HepG2 (cell line): ENCODE data around the gene NUDT1. TPM values are rescaled to one million over a fixed set of nuclear protein-coding genes. Genes with fewer than 3 reads are reported as not detected.

Experiments
- ATAC-seq: fragments of 200-7000 bp; cut with Tn5 transposase; 3 replicates; pipeline ENCODE4 v1.9.1; 2020; ENCODE audit warnings: mild to moderate bottlenecking, moderate library complexity
- BruUV-seq: library from RNA; stranded (reverse); fragments of 400-500 nt; replicated peaks from 2 replicates; lab custom pipeline; 2021; lab: Mats Ljungman, UMichigan
- CTCF ChIA-PET: fragments of 300-600 bp; formaldehyde crosslinking; extraction: SDS; loops from one replicate; lab custom pipeline; 2021; ENCODE audit warnings: low total read pairs, inconsistent platforms, low intra/inter-chr PET ratio; lab: Yijun Ruan, JAX
- POLR2A ChIA-PET: fragments of 350-600 bp; sonication (Branson Sonifier 250); formaldehyde crosslinking; loops from one replicate; lab custom pipeline; 2020; ENCODE audit warnings: antibody characterized with exemption, inconsistent platforms; lab: Yijun Ruan, JAX
- DNase-seq: peaks from one replicate; pipeline ENCODE4 v3.0.0-alpha.2; 2015; ENCODE audit warnings: low spot score
- FAIRE-seq: peaks from 3 replicates; lab custom pipeline; 2011; peaks lifted over from hg19 to GRCh38; lab: Jason Lieb, UNC
- H2AFZ ChIP-seq: one replicate; pipeline ENCODE4 v1.6.1; 2011; ENCODE audit warnings: low read length, inconsistent platforms
- H3K27ac ChIP-seq: fragments of 300-600 bp; 3 replicates; pipeline ENCODE4 v1.8.0; 2011; ENCODE audit warnings: mixed run types, mild to moderate bottlenecking, mixed read lengths, low read length, inconsistent platforms; ENCODE audit not compliant: insufficient read depth; ENCODE audit errors: extremely low read length
- H3K27me3 ChIP-seq, 2 experiments: fragments of 200-600 bp in 1 of 2; 2 replicates in 1 of 2; 3 replicates in 1 of 2; pipeline versions ENCODE4 v1.6.0 to v1.8.0; 2011; ENCODE audit warnings: low read length in 2 of 2, mild to moderate bottlenecking in 2 of 2, moderate library complexity in 2 of 2, inconsistent platforms in 1 of 2; ENCODE audit not compliant: insufficient read depth in 2 of 2, control insufficient read depth in 1 of 2
- H3K36me3 ChIP-seq, 2 experiments: fragments of 200-600 bp in 1 of 2; replicated peaks in 1 of 2; 2 replicates in 1 of 2; 3 replicates in 1 of 2; pipeline versions ENCODE4 v1.5.1 to v1.8.0; 2011; ENCODE audit warnings: low read length in 2 of 2, inconsistent platforms in 1 of 2; ENCODE audit not compliant: insufficient read depth in 2 of 2, control insufficient read depth in 1 of 2
- H3K4me1 ChIP-seq: 2 replicates; pipeline ENCODE4 v1.5.1; 2012; ENCODE audit warnings: low read length, inconsistent platforms; ENCODE audit not compliant: insufficient read depth
- H3K4me2 ChIP-seq: 2 replicates; pipeline ENCODE4 v1.6.0; 2011; ENCODE audit warnings: low read depth, low read length, inconsistent platforms
- H3K4me3 ChIP-seq, 3 experiments: fragments of 200-600 bp in 1 of 3; sonication (generic), shearing (Covaris generic) in 1 of 3; replicated peaks in 1 of 3; 2 replicates each; pipeline ENCODE4 v1.5.1; 2011 to 2016; ENCODE audit warnings: low read length in 3 of 3, inconsistent platforms in 2 of 3, low read depth in 2 of 3, mild to moderate bottlenecking in 2 of 3, control low read depth in 1 of 3, mixed read lengths in 1 of 3; ENCODE audit not compliant: insufficient read depth in 1 of 3
- H3K79me2 ChIP-seq: one replicate; pipeline ENCODE4 v1.6.1; 2011; ENCODE audit warnings: low read length, inconsistent platforms; ENCODE audit not compliant: insufficient read depth
- H3K9ac ChIP-seq: 2 replicates; pipeline ENCODE4 v1.6.0; 2011; ENCODE audit warnings: mild to moderate bottlenecking, low read depth, low read length, inconsistent platforms; ENCODE audit not compliant: insufficient read depth
- H3K9me3 ChIP-seq: 2 replicates; pipeline ENCODE4 v1.5.1; 2012; ENCODE audit warnings: mild to moderate bottlenecking, low read length
- H4K20me1 ChIP-seq: 2 replicates; pipeline ENCODE4 v1.6.0; 2011; ENCODE audit warnings: inconsistent platforms, mild to moderate bottlenecking, low read length, moderate library complexity; ENCODE audit not compliant: insufficient read depth
- CREB1 ChIP-seq, 2 experiments: fragments of 450-650 bp in 1 of 2; IDR thresholded peaks; 2 replicates each; pipeline ENCODE4 v1.6.1; 2016 to 2017; ENCODE audit warnings: control low read depth in 1 of 2, mild to moderate bottlenecking in 1 of 2, missing compliant biosample characterization in 1 of 2, missing genetic modification characterization in 1 of 2
- KLF13 ChIP-seq: sonication (generic); formaldehyde crosslinking; IDR thresholded peaks from 2 replicates; pipeline ENCODE4 v1.4.0; 2020; ENCODE audit warnings: mild to moderate bottlenecking, missing genetic modification reagents
- TBX2 ChIP-seq: sonication (generic); formaldehyde crosslinking; IDR thresholded peaks from 2 replicates; pipeline ENCODE4 v1.5.0; 2020; ENCODE audit warnings: missing genetic modification reagents, mild to moderate bottlenecking, borderline replicate concordance
- ZNF446 ChIP-seq: sonication (generic); formaldehyde crosslinking; IDR thresholded peaks from 2 replicates; pipeline ENCODE4 v1.5.0; 2020; ENCODE audit warnings: mild to moderate bottlenecking, missing genetic modification reagents
- ZNF607 ChIP-seq: sonication (generic); formaldehyde crosslinking; IDR thresholded peaks from 2 replicates; pipeline ENCODE4 v1.5.1; 2020; ENCODE audit warnings: missing genetic modification reagents, mild to moderate bottlenecking, borderline replicate concordance
- ZNF839 ChIP-seq: sonication (generic); formaldehyde crosslinking; IDR thresholded peaks from 2 replicates; pipeline ENCODE4 v1.4.0; 2020; ENCODE audit warnings: missing genetic modification reagents, mild to moderate bottlenecking, borderline replicate concordance
- ZNF878 ChIP-seq: sonication (generic); formaldehyde crosslinking; IDR thresholded peaks from 2 replicates; pipeline ENCODE4 v1.8.1; 2023; ENCODE audit warnings: mild to moderate bottlenecking, missing genetic modification reagents, moderate library complexity
- ZNF879 ChIP-seq: sonication (generic); formaldehyde crosslinking; IDR thresholded peaks from 2 replicates; pipeline ENCODE4 v1.8.1; 2023; ENCODE audit warnings: missing genetic modification reagents
- WGBS: methylation state at CpG from one replicate; pipeline ENCODE4 v1.1.6; 2017; ENCODE audit warnings: low lambda C conversion rate; 5-methylcytosine and 5-hydroxymethylcytosine counted together
- in situ Hi-C: cut with HindIII; loops from 2 replicates; pipeline ENCODE4 v1.10.0; 2017; ENCODE audit warnings: low pct_unique_long_range_greater_than_20kb; ENCODE audit not compliant: extremely low pct_ligation_motif_present
- intact Hi-C: fragments of 100-400 bp; cut with micrococcal nuclease; formaldehyde crosslinking; loops from one replicate; pipeline ENCODE4 v1.10.0; 2022; ENCODE audit not compliant: unreplicated experiment
- polyA plus RNA-seq, 8 experiments: library from polyadenylated mRNA; depleted of rRNA in 3 of 8; stranded (reverse) in 7 of 8; unstranded in 1 of 8; fragments of >200 nt; fragmentation: Illumina TruSeq in 4 of 8; extraction: Trizol in 4 of 8; gene quantifications; 2 replicates each; pipeline versions ENCODE4 v1.2.1 to v1.2.3, GENCODE V29; 2011 to 2016; ENCODE audit warnings: low read depth in 4 of 8, missing spikeins in 1 of 8, mixed read lengths in 1 of 8; ENCODE audit not compliant: insufficient read depth in 1 of 8
- total RNA-seq, 5 experiments: library from RNA; depleted of rRNA; stranded (reverse); fragments of >200 nt; fragmentation: Illumina TruSeq; extraction: Trizol; gene quantifications; 2 replicates each; pipeline ENCODE4 v1.2.3, GENCODE V29; 2016; ENCODE audit warnings: low read depth in 1 of 5
- TF ChIP-seq, protein P1 (sequence below): sonication (generic); formaldehyde crosslinking; IDR thresholded peaks from 2 replicates; pipeline ENCODE4 v1.8.1; 2023; ENCODE audit warnings: mild to moderate bottlenecking, moderate library complexity, missing genetic modification reagents

Gene NUDT1
- total and polyA plus RNA-seq, 2 of the 13 experiments (the other 11 are each of a cell fraction or from before 2014, with no cell fraction given), result 9.1 to 26.8 TPM

GRCh38 chr7:2289111-2289586 lies 47.1 kb downstream of the NUDT1 start:
- BruUV-seq, result no TSS peak
- FAIRE-seq (no peak), DNase-seq (no peak), ATAC-seq (no peak)
- H3K9ac ChIP-seq, result no peak overlapping the region
- no peak overlapping the region for H2AFZ ChIP-seq
- no peak overlapping the region for H3K27ac ChIP-seq
- no peaks in the 10 kb centered on the region for H3K27me3 ChIP-seq
- H3K9me3 ChIP-seq, result no peaks in the 10 kb centered on the region
- H3K79me2 ChIP-seq, result peaks cover 13% of the 10 kb centered on the region
- intact Hi-C loops, result no loop called here
- H3K4me1 ChIP-seq, result no peaks in the 10 kb centered on the region
- no peak overlapping the region for H3K4me3 ChIP-seq
- no peak for TF ChIP-seq ZNF446 (CRISPR knock-in tag)
- no peak for TF ChIP-seq CREB1 (IDR thresholded peaks at IDR 0.05)
- TF ChIP-seq CREB1 (CRISPR knock-in tag; IDR thresholded peaks at IDR 0.05), result no peak
- TF ChIP-seq KLF13 (CRISPR knock-in tag), result no peak
- no peak for TF ChIP-seq ZNF878 (CRISPR knock-in tag)
- no peak for TF ChIP-seq ZNF607 (CRISPR knock-in tag)
- TF ChIP-seq, protein P1, sequence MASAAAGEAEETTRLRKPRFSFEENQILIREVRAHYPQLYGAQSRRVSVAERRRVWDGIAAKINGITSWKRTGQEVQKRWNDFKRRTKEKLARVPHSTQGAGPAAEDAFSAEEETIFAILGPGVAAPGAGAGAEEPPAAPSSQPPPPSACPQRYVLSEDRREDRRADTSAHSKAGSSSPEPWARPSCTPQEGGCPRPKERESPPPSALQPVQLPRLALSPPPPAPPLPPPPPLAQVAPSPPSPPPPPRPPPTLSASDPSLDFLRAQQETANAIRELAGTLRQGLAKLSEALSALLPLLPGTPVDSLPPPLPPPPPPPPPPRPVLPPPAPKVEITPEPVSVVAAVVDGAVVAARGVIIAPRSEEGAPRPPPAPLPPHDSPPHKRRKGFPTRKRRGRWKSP (CRISPR knock-in tag), result no peak
- no peak for TF ChIP-seq ZNF879 (CRISPR knock-in tag)
- TF ChIP-seq ZNF839, result no peak
- no peak for TF ChIP-seq TBX2 (CRISPR knock-in tag)
- TF ChIP-seq, all 625 proteins: peak for 0
- ChIA-PET POLR2A (no interaction called here), CTCF (no interaction called here)
- no peaks in the 10 kb centered on the region for H4K20me1 ChIP-seq
- no peak overlapping the region for H3K4me2 ChIP-seq
- no peaks in the 10 kb centered on the region for H3K36me3 ChIP-seq
- in situ Hi-C loops, result no loop called here
- WGBS, result 97% methylated on average over 20 of the region's 20 CpGs
